Uterus (tissue), 2 donors: ENCODE data around the gene FDX1.
A peak's percentile ranks its signal among the peaks of the same experiment; 100 is the strongest.

Experiments
- POLR2A ChIP-seq, 2 donors: fragments of 450-650 bp; IDR thresholded peaks; one replicate each; pipeline ENCODE4 v1.6.1; 2016; ENCODE audit warnings: antibody characterized with exemption in 2 of 2, mild to moderate bottlenecking in 1 of 2, moderate library complexity in 1 of 2
- TF ChIP-seq, protein P1 (sequence below), 4 experiments: fragments of 200-600 bp in 2 of 4; fragments of 450-650 bp in 2 of 4; sonication (generic) in 2 of 4; IDR thresholded peaks; one replicate each; pipeline ENCODE4 v1.5.1; 2016 to 2019; ENCODE audit warnings: antibody characterized with exemption in 4 of 4, mild to moderate bottlenecking in 2 of 4, moderate library complexity in 1 of 4

DNA sequence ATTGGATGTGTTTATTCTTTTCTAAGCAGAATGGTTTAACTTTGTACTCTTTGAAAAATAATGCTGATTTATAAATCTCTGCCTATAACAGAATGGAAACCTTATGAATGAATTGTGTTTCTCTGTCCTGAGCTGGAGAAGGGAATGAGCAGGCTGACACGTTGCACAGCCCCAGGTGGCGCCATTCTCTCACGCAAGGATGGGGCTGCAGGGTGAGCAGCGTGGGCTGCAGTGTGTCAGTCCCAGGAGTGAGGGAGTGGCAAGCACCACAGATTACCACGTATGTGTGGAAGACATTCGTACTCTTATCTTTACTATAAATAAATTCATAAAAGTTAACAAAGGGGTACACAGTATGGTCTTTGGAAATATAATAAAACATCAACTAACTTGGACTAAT is 33.4 kb downstream of the FDX1 start:
- TF ChIP-seq, protein P1, sequence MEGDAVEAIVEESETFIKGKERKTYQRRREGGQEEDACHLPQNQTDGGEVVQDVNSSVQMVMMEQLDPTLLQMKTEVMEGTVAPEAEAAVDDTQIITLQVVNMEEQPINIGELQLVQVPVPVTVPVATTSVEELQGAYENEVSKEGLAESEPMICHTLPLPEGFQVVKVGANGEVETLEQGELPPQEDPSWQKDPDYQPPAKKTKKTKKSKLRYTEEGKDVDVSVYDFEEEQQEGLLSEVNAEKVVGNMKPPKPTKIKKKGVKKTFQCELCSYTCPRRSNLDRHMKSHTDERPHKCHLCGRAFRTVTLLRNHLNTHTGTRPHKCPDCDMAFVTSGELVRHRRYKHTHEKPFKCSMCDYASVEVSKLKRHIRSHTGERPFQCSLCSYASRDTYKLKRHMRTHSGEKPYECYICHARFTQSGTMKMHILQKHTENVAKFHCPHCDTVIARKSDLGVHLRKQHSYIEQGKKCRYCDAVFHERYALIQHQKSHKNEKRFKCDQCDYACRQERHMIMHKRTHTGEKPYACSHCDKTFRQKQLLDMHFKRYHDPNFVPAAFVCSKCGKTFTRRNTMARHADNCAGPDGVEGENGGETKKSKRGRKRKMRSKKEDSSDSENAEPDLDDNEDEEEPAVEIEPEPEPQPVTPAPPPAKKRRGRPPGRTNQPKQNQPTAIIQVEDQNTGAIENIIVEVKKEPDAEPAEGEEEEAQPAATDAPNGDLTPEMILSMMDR (IDR thresholded peaks at IDR 0.05), result peak; percentile 30 to 62 (median 39)
- TF ChIP-seq POLR2A (IDR thresholded peaks at IDR 0.05), result no peak
